HG02840 (cell line): Measurements from ENCODE around the gene PRDX1.
"Not testable (repeated sequence)": the region's sequence is repeated elsewhere in the genome, so short reads cannot be mapped to it uniquely, and the experiment has no call there.

Experiments
- ATAC-seq: cut with Tn5 transposase; IDR thresholded peaks from one replicate; pipeline ENCODE4 v1.9.1; 2021; ENCODE audit warnings: mild to moderate bottlenecking, moderate library complexity, moderate number of reproducible peaks; ENCODE audit not compliant: unreplicated experiment, low FRiP score

PRDX1 gene

DNA sequence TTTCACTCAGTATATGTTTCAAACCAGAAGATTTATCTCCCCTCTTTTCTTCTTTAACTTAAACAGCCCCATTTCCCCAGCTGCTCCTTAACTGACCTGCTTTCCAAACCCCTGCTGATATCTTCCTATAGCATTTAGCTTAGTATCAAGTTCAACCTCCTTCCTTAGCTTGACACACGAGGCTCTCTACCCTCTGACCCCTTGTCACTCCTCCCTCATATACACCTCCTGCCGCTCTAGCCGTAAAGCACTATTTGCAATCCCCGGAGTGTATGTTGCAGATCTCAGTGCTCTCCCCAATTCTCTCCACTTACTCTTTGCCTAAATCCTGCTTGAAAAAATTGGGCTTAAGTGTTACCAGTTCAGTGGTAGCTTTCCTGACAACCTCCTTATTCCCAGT, 15.2 kb upstream of the PRDX1 start:
- no peak for ATAC-seq

DNA sequence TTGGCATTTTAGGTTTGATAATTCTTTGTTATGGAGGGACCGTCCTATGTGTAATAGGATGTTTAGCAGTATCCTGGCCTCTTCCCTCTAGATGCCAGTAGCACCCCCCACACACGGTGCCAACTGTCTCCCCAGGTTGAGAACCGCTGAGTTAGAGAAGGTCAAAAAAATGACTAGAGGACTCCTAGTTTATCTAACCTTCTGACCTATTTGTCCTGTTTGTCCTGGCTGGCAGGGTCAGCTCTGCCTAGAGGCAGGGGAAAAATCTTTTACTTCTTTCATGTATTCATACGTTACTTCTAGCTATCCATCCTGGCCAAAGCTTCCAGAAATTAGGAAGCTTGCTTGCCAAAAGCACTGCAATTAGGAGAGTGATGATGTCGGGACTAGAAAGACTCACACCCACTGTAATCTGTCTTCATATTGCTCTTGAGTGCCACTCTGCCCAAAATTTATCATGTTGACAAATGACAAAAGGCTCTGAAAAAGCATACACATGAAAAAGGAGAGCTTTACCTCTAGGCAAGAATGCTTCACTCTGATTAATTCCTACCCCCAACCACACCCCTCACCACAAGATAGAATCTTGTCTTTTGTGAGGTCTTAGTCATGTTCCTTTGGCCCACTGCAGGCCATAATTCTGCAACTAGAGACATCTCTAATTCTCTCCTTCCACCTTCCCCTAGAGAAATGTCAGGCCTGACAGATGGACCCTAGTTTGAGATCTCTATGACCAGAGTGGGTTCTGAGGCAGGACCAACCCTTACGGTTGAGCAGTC, 14.5 kb upstream of the PRDX1 start:
- no peak for ATAC-seq

DNA sequence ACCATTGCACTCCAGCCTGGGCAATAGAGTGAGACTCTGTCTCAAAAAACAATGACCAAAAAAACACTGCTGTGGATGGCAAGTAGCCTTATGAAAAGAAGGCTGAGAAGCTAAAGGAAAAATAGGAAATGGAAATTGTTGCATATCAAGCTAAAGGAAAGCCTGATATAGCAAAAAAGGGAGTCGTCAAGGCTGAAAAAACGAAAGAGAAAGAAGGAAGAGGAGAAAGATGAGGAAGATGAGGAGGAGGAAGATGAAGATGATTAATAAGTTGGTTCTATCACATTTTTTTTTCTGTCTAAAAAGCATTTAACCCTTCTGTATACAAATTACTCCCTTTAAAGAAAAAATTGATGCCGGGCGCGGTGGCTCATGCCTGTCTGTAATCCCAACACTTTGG, 10.2 kb upstream of the PRDX1 start:
- ATAC-seq: no peak

DNA sequence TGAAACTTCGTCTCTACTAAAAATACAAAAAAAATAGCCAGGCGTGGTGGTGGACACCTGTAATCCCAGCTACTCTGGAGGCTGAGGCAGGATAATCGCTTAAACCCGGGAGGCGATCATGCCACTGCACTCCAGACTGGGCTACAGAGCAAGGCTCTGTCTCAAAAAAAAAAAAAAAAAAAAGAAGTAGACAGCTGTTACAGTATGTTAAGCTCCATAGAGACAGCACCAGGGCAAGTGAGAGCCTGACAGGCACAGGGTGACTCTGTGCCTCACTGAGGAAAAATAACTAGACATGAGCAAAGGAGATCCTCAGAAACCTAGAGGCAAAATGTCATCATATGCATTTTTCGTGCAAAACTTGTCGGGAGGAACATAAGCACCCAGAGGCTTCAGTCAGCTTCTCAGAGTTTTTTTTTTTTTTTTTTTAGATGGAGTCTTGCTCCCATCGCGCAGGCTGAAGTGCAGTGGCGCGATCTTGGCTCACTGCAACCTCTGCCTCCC, 9.0 kb upstream of the PRDX1 start:
- ATAC-seq: no peak

DNA sequence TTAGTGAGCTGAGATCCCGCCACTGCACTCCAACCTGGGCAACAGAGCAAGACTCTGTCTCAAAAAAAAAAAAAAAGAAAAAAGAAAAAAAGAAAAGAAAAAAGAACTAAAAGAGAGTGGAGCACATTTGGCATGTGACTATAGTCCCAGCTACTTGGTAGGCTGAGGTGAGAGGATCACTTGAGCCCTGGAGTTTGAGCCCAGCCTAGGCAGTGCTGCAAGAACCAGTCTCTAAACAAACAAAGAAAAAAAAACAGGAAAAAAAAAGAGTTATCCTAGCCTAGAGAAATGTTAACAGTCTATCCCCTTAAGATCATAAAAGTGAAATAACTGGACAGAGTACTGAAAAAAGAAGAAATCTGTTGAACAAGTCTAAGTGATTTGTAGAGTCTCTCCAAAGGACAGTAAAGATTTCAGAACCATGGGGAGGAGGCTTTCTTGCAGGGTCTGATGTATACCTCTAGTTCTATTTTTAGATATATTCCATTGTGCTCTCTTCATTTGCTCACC, 4.5 kb upstream of the PRDX1 start:
- ATAC-seq: no peak

DNA sequence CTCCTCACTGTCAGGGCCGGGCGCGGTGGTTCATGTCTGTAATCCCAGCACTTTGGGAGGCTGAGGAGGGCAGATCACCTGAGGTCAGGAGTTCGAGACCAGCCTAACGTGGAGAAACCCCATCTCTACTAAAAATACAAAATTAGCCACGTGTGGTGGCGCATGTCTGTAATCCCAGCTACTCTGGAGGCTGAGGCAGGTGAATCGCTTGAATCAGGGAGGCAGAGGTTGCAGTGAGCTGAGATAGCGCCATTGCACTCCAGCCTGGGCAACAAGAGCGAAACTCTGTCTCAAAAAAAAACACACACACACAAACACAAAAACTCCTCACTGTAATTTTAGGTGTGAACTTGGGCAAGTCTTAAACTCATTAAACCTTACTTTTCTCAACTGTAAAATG, 2.3 kb upstream of the PRDX1 start:
- not testable (repeated sequence) for ATAC-seq

DNA sequence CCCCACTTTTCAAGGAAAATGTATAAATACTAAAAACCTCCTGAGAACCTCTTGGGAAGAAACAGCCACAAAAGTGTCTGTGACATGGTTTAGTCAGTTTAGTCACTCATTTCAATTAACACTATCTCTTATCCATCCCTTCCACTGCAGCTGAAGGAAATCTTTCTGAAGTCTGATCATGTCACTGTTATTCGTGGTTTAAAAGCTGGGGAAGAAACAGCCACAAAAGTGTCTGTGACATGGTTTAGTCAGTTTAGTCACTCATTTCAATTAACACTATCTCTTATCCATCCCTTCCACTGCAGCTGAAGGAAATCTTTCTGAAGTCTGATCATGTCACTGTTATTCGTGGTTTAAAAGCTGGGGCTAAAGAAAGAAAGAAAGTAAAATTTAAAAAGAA, 1.8 kb upstream of the PRDX1 start:
- ATAC-seq: not testable (repeated sequence)

DNA sequence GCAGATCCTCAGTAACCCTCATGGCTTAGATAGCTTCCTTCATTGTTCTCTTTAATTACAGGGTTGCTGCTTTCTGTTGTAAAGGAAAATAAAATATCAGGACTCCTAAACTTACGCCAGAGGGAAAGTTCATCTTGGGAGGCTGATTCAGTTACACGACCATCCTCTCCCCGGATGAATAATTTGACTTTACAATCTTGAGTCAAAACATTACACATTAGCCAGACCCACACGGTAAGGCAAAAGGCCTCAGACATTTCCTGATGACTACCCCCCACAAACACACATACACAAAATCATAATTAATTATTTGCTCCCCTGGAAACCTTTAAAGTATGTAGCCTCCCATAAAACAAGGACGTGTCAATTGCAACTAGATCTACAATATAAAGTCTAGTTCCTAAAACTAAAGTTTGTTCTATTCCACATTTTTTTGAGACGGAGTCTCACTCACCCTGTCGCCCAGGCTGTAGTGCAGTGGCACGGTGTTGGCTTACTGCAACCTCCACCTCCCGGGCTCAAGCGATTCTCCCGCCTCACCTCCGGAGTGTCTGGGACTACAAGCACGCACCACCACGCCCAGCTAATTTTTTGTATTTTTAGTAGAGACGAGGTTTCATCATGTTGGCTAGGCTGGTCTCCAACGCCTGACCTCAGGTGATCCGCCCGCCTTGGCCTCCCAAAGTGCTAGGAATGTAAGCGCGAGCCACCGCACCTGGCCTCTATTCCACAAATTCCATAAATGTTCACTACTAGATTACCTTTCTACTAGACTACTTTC, 830 bp upstream of the PRDX1 start:
- ATAC-seq: no peak

DNA sequence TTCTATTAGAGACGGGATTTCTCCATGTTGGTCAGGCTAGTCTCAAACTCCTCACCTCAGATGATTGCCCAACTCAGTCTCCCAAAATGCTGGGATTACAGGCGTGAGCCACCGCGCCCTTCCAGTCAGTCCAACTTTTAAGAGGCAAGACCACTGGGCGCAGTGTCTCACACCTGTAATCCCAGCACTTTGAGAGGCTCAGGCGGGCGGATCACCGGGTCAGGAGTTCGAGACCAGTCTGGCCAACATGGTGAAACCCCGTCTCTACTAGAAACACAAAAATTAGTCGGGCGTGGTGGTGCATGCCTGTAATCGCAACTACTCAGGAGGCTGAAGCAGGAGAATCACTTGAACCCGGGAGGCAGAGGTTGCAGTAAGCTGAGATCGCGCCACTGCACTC, 1.9 kb downstream of the PRDX1 start:
- ATAC-seq: not testable (repeated sequence)

DNA sequence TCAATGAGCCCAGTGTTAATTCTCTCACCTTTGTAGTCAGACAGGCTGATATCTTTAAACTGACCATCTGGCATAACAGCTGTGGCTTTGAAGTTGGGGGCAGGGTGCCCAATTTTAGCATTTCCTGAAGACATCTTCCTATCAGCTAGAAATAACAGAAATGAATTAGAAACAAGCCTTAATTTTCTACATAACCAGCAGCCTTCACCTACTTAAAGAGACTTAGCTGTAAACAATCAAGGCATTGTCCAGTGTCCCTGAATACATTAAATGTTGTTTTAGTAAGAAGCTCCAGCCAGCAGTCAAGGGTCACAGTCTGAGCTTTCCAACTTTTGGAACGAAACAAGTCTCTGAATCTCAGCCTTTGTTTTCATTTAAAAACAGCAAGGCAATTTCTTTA, 2.8 kb downstream of the PRDX1 start:
- ATAC-seq: no peak

DNA sequence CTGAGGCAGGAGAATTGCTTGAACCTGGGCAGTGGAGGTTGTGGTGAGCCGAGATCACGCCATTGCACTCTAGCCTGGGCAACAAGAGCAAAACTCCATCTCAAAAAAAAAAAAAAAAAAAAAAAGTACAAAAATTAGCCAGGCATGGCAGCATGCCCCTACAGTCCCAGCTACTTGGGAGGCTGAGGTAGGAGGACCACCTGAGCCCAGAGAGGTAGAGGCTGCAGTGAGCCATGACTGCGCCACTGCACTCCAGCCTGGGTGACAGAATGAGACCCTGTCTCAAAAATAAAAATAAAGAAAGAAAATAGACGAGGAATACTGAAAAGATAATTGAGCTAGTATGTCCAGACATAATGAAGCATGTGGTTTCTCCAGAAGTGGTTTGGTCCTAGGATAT, 3.3 kb downstream of the PRDX1 start:
- not testable (repeated sequence) for ATAC-seq

DNA sequence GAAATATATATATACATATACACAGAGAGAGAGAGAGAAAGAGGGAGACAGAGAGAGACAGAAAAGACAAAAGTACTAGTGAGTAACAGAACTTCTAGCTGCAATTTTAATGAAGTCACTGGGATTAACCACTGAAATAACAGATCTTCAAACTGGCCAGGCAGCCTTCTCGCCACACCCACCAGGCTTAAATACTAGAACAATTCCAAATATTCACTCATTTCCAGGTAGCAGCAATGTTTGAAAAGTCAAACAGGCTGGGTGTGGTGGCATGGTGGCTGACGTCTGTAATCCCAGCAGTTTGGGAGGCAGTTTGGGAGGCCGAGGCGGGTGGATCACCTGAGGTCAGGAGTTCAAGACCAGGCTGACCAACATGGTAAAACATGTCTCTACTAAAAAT, 5.2 kb downstream of the PRDX1 start:
- no peak for ATAC-seq

DNA sequence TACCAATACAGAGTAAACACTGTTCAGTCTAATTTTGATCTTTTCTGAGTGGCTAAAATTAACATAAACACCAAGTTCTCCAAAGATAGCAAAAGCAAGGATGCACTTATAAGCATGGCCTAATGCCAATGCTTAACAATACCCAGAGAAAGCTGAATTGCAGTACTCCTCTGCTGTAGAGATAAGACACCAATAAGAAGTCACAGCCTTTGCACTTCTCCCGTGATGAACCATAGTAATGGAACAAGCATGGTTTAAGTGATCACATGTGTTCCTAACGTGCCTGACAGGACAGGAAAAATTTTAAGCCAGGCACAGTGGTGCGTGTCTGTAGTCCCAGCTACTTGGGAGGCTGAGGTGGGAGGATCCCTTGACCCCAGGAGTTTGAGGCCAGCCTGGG, 5.6 kb downstream of the PRDX1 start:
- no peak for ATAC-seq

DNA sequence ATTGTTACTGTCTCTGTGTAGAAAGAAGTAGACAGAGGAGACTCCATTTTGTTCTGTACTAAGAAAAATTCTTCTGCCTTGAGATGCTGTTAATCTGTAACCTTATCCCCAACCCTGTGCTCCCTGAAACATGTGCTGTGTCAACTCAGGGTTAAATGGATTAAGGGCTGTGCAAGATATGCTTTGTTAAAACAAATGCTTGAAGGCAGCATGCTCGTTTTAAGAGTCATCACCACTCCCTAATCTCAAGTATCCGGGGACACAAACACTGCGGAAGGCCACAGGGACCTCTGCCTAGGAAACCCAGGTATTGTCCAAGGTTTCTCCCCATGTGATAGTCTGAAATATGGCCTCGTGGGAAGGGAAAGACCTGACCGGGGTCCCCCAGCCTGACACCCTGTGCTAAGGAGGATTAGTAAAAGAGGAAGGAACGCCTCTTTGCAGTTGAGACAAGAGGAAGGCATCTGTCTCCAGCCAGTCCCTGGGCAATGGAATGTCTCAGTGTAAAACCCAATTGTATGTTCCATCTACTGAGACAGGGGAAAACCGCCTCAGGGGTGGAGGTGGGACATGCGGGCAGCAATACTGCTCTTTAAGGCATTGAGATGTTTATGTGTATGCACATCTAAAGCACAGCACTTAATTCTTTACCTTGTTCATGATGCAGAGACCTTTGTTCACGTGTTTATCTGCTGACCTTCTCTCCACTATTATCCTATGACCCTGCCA, 8.0 kb downstream of the PRDX1 start:
- ATAC-seq: not testable (repeated sequence)

DNA sequence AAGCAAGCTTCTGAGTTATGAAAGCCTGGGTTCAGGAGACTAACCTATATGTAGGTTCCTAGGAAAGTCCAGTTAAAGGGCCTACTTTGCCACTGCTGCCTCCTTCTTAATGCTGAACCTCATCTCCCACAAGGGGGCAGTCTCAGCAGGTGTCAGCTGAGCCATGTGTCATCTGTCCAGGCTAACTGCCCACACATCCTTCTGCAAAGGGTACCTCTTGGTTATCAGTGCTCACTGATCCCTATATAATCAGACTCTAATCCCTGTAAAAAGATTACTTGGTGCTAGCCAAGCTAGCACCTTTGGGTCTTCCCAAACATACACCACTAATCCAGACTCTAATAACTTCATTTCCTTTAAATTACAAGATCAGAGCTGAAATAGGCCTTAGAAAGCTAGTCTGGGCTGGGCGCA, 9.0 kb downstream of the PRDX1 start:
- no peak for ATAC-seq

DNA sequence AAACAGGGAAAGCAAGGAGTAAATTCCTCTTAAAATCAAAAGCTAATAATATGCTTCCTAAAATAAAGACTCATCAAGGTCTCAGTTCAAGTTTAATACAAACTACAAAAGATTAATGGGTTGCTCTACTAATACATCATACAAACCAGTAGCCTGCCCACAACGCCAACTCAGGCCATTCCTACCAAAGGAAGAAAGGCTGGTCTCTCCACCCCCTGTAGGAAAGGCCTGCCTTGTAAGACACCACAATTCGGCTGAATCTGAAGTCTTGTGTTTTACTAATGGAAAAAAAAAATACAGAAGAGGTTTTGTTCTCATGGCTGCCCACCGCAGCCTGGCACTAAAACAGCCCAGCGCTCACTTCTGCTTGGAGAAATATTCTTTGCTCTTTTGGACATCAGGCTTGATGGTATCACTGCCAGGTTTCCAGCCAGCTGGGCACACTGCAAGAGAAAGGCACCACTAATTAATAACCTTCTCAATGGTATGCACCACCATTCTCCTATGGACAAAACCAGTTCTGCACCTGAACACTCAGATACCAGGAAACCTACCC, 10.6 kb downstream of the PRDX1 start:
- ATAC-seq: no peak

DNA sequence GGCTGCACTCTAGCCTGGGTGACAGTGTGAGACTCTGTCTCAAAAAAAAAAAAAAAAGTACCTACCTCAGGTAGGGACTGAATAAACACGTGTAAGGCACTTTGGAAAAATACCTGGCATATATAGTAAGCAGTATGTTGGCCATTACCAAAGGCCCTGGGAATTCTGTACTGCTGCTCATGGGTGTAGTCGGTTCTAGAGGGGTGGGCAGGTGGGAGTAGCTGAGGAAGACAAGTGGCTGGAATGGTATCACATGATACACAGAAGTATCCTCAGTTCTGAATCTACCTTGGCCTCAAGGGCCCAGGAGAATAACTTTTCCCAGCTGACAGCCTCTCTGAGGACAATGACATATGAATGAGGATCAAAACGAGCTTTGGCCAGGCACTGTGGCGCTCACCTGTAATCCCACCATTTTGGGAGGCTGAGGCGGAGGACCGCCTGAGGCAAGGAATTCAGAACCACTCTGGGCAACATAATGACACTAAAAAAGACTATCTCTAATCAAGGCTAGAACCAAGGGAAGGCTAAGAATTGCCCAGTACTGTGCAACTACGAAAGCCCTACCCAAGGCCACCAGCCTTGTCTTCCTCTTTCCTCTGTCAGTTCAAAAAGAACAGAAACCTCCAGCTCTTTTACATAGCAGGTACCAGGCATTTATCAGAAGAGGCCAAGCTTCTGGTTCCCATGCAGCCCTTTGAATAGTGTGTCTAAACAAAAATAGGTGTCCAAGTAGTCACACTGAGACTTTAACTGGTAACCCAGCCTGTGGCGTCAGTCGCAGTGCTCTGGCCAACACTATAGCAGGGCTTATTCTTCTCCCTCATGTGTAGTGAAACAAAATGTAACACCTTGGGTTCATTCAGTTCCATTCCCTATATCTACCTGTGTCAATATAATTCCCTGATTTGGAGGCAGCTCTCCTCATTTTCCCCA, 11.4 kb downstream of the PRDX1 start:
- no peak for ATAC-seq

DNA sequence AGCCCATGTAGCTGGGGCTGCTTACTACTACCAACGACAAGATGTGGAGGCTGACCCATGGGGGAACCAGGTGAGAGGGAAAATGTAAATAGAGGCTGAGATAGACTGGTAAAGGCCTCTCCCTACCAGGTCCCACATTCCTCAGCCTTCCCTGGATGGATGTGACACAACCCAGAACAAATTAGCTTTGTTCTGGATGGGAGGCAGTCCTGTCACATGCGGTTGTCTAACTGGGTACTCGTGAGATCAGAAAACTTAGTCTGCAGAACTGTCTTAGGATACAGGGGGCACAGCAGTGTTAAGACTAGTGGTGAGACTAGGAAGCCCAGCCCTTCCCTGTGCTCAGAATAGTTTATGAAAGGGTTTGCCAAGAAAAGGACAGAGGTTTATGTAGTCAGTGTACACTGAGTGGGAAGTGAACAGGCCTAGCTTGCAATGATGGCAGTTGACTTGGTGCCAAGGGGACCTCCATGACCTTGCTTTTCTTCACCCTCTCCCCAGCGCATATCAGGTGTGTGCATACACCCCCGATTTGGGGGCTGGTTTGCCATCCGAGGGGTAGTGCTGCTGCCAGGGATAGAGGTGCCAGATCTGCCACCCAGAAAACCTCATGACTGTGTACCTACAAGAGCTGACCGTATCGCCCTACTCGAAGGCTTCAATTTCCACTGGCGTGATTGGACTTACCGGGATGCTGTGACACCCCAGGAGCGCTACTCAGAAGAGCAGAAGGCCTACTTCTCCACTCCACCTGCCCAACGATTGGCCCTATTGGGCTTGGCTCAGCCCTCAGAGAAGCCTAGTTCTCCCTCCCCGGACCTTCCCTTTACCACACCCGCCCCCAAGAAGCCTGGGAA, 13.2 kb downstream of the PRDX1 start:
- ATAC-seq: no peak

DNA sequence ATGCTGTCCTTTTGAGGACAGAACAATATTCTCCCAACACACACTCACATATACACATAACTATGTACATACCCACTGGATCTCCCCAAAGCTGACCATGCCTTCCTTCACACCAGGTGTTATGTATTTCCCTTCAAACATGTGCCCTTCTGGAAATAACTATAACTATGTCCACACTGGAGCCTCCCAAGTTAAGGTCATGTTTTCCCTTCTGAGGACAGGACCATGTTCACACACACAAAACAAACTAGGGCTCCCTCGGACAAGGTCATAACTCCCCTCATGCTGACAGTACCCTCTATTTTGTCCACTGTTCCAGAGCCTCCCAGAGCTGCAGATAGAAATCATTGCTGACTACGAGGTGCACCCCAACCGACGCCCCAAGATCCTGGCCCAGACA, 13.8 kb downstream of the PRDX1 start:
- no peak for ATAC-seq
